ENCODE measurements around the gene AQP1. TPM values are rescaled to one million over a fixed set of nuclear protein-coding genes. Genes with fewer than 3 reads are reported as not detected.
A peak's percentile ranks its signal among the peaks of the same experiment; 100 is the strongest.

Gene AQP1
- total and polyA plus RNA-seq, 4 donors: 8.9 to 76.3 (median 23.5) TPM

- Histone ChIP-seq H3K4me1 (ENCODE audit: control insufficient read depth in 4 of 4, insufficient read depth in 4 of 4, low read length in 3 of 4) (no peaks in the 10 kb centered on the region), H3K4me3 (ENCODE audit: low read depth in 1 of 3, low read length in 3 of 3) (peak overlapping the region in 1 of 3 donors; percentile 1)
Measured at GRCh38 chr7:30913821-30914515, 2.3 kb downstream of the AQP1 start.

GRCh38 chr7:30914596-30914995 lies 2.9 kb downstream of the AQP1 start:
- WGBS: 78% methylated on average over 4 of the region's 4 CpGs
- no peak for DNase-seq (ENCODE audit: low spot score)
- Histone ChIP-seq H3K36me3 (ENCODE audit: control insufficient read depth in 4 of 4, insufficient read depth in 3 of 4, low read depth in 1 of 4, low read length in 3 of 4) (no peaks in the 10 kb centered on the region), H3K9me3 (ENCODE audit: control insufficient read depth in 4 of 4, low read length in 3 of 4) (no peaks in the 10 kb centered on the region), H3K27ac (ENCODE audit: low read depth in 1 of 2, low read length in 2 of 2) (no peak overlapping the region), H3K27me3 (ENCODE audit: control insufficient read depth in 4 of 4, insufficient read depth in 4 of 4, low read length in 3 of 4) (no peaks in the 10 kb centered on the region), H3K4me1 (ENCODE audit: control insufficient read depth in 4 of 4, insufficient read depth in 4 of 4, low read length in 3 of 4) (no peaks in the 10 kb centered on the region), H3K4me3 (ENCODE audit: low read depth in 1 of 3, low read length in 3 of 3) (no peak overlapping the region), H3K9ac (ENCODE audit: low read depth in 1 of 2, low read length in 2 of 2) (no peak overlapping the region)
- TF ChIP-seq RAD21 (IDR thresholded peaks at IDR 0.05): no peak
- TF ChIP-seq SP1 (IDR thresholded peaks at IDR 0.05): no peak
- no peak for TF ChIP-seq ATF3 (IDR thresholded peaks at IDR 0.05)
- TF ChIP-seq HNF4G (IDR thresholded peaks at IDR 0.05): no peak
- no peak for TF ChIP-seq GABPA (IDR thresholded peaks at IDR 0.05 in 1 of 2, conservative IDR thresholded peaks at IDR 0.05 in 1 of 2)
- TF ChIP-seq RXRA (IDR thresholded peaks at IDR 0.05): no peak
- TF ChIP-seq HNF4A (conservative IDR thresholded peaks at IDR 0.05): no peak
- TF ChIP-seq TAF1 (conservative IDR thresholded peaks at IDR 0.05): no peak
- TF ChIP-seq MAX (IDR thresholded peaks at IDR 0.05): no peak
- no peak for TF ChIP-seq EGR1 (IDR thresholded peaks at IDR 0.05; ENCODE audit: low read depth in 2 of 2)
- no peak for TF ChIP-seq ZBTB33 (IDR thresholded peaks at IDR 0.05)
- no peak for TF ChIP-seq CTCF (IDR thresholded peaks at IDR 0.05; ENCODE audit: low read depth, low read length, missing input control)
- no peak for TF ChIP-seq FOXA1 (IDR thresholded peaks at IDR 0.05)
- TF ChIP-seq NR2F2 (IDR thresholded peaks at IDR 0.05): no peak
- no peak for TF ChIP-seq FOXA2 (IDR thresholded peaks at IDR 0.05)

More at GRCh38 chr7:30913821-30914515, 2.3 kb downstream of the AQP1 start:
- H3K9ac ChIP-seq (ENCODE audit: low read depth in 1 of 2, low read length in 2 of 2): no peak overlapping the region
- H3K27ac ChIP-seq (ENCODE audit: low read depth in 1 of 2, low read length in 2 of 2): peak overlapping the region in 1 of 2 donors; percentile 22
- TF ChIP-seq RAD21 (IDR thresholded peaks at IDR 0.05) (no peak), GABPA (IDR thresholded peaks at IDR 0.05 in 1 of 2, conservative IDR thresholded peaks at IDR 0.05 in 1 of 2) (no peak), NR2F2 (IDR thresholded peaks at IDR 0.05) (no peak), ZBTB33 (IDR thresholded peaks at IDR 0.05) (no peak), CTCF (IDR thresholded peaks at IDR 0.05; ENCODE audit: low read depth, low read length, missing input control) (no peak), RXRA (IDR thresholded peaks at IDR 0.05) (no peak), ATF3 (IDR thresholded peaks at IDR 0.05) (no peak)
- no peaks in the 10 kb centered on the region for H3K9me3 ChIP-seq (ENCODE audit: control insufficient read depth in 4 of 4, low read length in 3 of 4)
- 86% methylated on average over 16 of the region's 16 CpGs for WGBS
- no peak for DNase-seq (ENCODE audit: low spot score)
- no peaks in the 10 kb centered on the region for H3K36me3 ChIP-seq (ENCODE audit: control insufficient read depth in 4 of 4, insufficient read depth in 3 of 4, low read depth in 1 of 4, low read length in 3 of 4)
- no peaks in the 10 kb centered on the region for H3K27me3 ChIP-seq (ENCODE audit: control insufficient read depth in 4 of 4, insufficient read depth in 4 of 4, low read length in 3 of 4)
